ENCODE measurements around the gene PLD5.

PLD5 gene

GRCh38 chr1:242556759-242557158, 32.3 kb upstream of the PLD5 start:
- Histone ChIP-seq H3K4me3 (ENCODE audit: low read depth, low read length, poor library complexity, severe bottlenecking) (no peak overlapping the region), H3K9ac (ENCODE audit: low read length) (no peak overlapping the region), H2AFZ (ENCODE audit: low read length) (no peak overlapping the region), H4K20me1 (ENCODE audit: insufficient read depth, low read length) (no peaks in the 10 kb centered on the region), H3K9me2 (ENCODE audit: low read depth, low read length) (no peaks in the 10 kb centered on the region), H3K4me2 (ENCODE audit: low read length) (no peak overlapping the region), H3K27me3 (ENCODE audit: insufficient read depth, low read length) (no peaks in the 10 kb centered on the region), H3K79me2 (ENCODE audit: insufficient read depth, low read length) (no peaks in the 10 kb centered on the region), H3F3A (ENCODE audit: insufficient read depth, low read length) (no peaks in the 10 kb centered on the region), H3K9me3 (ENCODE audit: low read length) (no peaks in the 10 kb centered on the region), H3K4me1 (ENCODE audit: insufficient read depth, low read length, severe bottlenecking) (no peaks in the 10 kb centered on the region), H3K27ac (ENCODE audit: low read depth, low read length, poor library complexity, severe bottlenecking) (no peak overlapping the region), H3K36me3 (ENCODE audit: insufficient read depth, low read length) (no peaks in the 10 kb centered on the region)
- TF ChIP-seq EZH2 (IDR thresholded peaks at IDR 0.05; ENCODE audit: borderline replicate concordance, low read length), result no peak
- no peak for TF ChIP-seq CTCF (IDR thresholded peaks at IDR 0.05; ENCODE audit: low read length)

- Histone ChIP-seq H3K9me3 (ENCODE audit: low read length) (no peaks in the 10 kb centered on the region), H3K36me3 (ENCODE audit: insufficient read depth, low read length) (no peaks in the 10 kb centered on the region), H3K27ac (ENCODE audit: low read depth, low read length, poor library complexity, severe bottlenecking) (no peak overlapping the region), H3K4me1 (ENCODE audit: insufficient read depth, low read length, severe bottlenecking) (no peaks in the 10 kb centered on the region), H3K9me2 (ENCODE audit: low read depth, low read length) (no peaks in the 10 kb centered on the region), H3F3A (ENCODE audit: insufficient read depth, low read length) (no peaks in the 10 kb centered on the region), H3K4me2 (ENCODE audit: low read length) (no peak overlapping the region), H4K20me1 (ENCODE audit: insufficient read depth, low read length) (no peaks in the 10 kb centered on the region), H2AFZ (ENCODE audit: low read length) (no peak overlapping the region), H3K27me3 (ENCODE audit: insufficient read depth, low read length) (no peaks in the 10 kb centered on the region), H3K9ac (ENCODE audit: low read length) (no peak overlapping the region), H3K4me3 (ENCODE audit: low read depth, low read length, poor library complexity, severe bottlenecking) (no peak overlapping the region), H3K79me2 (ENCODE audit: insufficient read depth, low read length) (no peaks in the 10 kb centered on the region)
- TF ChIP-seq CTCF (IDR thresholded peaks at IDR 0.05; ENCODE audit: low read length) (no peak), EZH2 (IDR thresholded peaks at IDR 0.05; ENCODE audit: borderline replicate concordance, low read length) (no peak)
Measured at GRCh38 chr1:242556276-242556675, 31.8 kb upstream of the PLD5 start.

GRCh38 chr1:242554577-242554976, 30.1 kb upstream of the PLD5 start:
- H3K36me3 ChIP-seq (ENCODE audit: insufficient read depth, low read length), result no peaks in the 10 kb centered on the region
- H3K27ac ChIP-seq (ENCODE audit: low read depth, low read length, poor library complexity, severe bottlenecking), result no peak overlapping the region
- H3K4me2 ChIP-seq (ENCODE audit: low read length), result no peak overlapping the region
- H3K79me2 ChIP-seq (ENCODE audit: insufficient read depth, low read length), result no peaks in the 10 kb centered on the region
- TF ChIP-seq EZH2 (IDR thresholded peaks at IDR 0.05; ENCODE audit: borderline replicate concordance, low read length) (no peak), CTCF (IDR thresholded peaks at IDR 0.05; ENCODE audit: low read length) (no peak)
- no peaks in the 10 kb centered on the region for H3F3A ChIP-seq (ENCODE audit: insufficient read depth, low read length)
- H3K9me3 ChIP-seq (ENCODE audit: low read length), result no peaks in the 10 kb centered on the region
- H3K27me3 ChIP-seq (ENCODE audit: insufficient read depth, low read length), result no peaks in the 10 kb centered on the region
- H2AFZ ChIP-seq (ENCODE audit: low read length), result no peak overlapping the region
- H3K9ac ChIP-seq (ENCODE audit: low read length), result no peak overlapping the region
- H3K9me2 ChIP-seq (ENCODE audit: low read depth, low read length), result no peaks in the 10 kb centered on the region
- no peaks in the 10 kb centered on the region for H3K4me1 ChIP-seq (ENCODE audit: insufficient read depth, low read length, severe bottlenecking)
- H3K4me3 ChIP-seq (ENCODE audit: low read depth, low read length, poor library complexity, severe bottlenecking), result no peak overlapping the region
- no peaks in the 10 kb centered on the region for H4K20me1 ChIP-seq (ENCODE audit: insufficient read depth, low read length)

Measured in OCI-LY1 (cell line).